GM19452 (cell line): ENCODE measurements around the gene SPATA1.
"Not testable (repeated sequence)": the region's sequence is repeated elsewhere in the genome, so short reads cannot be mapped to it uniquely, and the experiment has no call there.

ENCODE experiments used
- ATAC-seq: cut with Tn5 transposase; IDR thresholded peaks from one replicate; pipeline ENCODE4 v1.9.1; 2021; ENCODE audit not compliant: unreplicated experiment

The SPATA1 gene

DNA sequence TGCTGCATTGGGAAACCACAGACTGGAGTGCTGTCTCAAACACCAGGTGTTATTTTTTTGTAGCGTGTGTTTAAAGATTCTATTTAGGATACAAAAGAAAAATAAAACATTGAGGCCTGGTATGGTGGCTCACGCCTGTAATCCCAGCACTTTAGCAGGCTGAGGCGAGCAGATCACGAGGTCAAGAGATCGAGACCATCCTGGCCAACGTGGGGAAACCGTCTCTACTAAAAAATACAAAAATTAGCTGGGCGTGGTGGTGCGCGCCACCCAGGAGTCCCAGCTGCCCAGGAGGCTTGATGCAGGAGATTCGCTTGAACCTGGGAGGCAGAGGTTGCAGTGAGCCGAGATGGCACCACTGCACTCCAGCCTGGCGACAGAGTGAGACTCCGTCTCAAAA, 1.7 kb downstream of the SPATA1 start:
- not testable (repeated sequence) for ATAC-seq

DNA sequence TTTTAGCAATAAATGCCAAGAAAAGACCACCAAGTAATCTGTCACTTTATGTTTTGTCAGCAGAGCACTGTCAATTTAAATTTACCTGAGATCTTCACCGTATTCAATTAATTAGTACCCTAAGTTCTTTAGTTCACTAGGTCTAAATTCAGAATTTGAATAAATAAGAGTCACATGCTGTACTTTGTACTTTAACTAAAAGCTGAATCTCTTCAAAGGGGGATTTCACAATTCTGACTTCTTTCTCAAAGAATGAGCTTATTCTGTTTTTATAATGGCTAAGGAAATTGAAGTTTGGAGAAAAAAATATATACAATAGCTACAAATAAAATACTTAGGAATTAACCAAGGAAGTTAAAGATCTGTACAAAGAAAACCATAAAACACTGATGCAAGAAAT, 2.3 kb downstream of the SPATA1 start:
- no peak for ATAC-seq

DNA sequence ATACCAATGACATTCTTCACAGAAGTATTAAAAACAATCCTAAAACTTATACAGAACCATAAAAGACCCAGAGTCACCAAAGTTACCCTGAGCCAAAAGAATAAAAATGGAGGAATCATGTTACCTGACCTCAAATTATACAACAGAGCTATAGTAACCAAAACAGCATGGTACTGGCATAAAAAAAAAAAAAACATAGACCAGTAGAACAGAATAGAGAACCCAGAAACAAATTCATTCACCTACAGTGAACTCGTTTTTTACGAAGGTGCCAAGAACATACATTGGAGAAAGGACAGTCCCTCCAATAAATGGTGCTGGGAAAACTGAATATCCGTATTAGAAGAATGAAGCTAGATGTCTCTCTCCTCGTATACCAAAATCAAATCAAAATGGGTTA, 2.8 kb downstream of the SPATA1 start:
- no peak for ATAC-seq

DNA sequence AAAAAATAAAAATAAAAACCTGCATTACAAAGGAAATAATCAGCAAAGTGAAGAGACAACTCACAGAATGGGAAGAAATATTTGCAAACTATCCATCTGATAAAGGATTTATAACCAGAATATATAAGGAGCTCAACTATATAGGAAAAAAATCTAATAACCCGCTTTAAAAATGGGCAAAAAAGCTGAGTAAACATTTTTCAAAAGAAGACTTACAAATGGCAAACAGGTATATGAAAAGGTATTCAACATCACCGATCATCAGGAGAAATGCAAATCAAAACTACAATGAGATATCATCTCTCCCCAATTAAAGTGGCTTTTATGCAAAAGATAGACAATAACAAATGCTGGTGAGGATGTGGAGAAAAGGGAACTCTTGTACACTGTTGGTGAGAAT, 4.0 kb downstream of the SPATA1 start:
- ATAC-seq: no peak

DNA sequence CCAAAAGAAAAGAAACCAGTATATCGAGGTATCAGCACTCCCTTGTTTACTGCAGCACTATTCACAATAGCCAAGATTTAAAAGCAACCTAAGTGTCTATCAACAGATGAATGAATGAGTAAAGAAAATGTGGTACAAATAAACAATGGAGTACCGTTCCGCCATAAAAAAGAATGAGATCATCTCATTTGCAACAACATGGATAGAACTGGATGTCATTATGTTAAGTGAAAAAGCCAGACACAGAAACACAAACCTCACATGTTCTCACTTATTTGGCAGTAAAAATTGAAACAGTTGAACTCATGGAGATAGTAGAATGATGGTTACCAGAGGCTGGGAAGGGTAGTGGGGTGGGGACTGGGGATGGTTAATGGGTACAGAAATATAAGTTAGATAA, 4.5 kb downstream of the SPATA1 start:
- no peak for ATAC-seq

DNA sequence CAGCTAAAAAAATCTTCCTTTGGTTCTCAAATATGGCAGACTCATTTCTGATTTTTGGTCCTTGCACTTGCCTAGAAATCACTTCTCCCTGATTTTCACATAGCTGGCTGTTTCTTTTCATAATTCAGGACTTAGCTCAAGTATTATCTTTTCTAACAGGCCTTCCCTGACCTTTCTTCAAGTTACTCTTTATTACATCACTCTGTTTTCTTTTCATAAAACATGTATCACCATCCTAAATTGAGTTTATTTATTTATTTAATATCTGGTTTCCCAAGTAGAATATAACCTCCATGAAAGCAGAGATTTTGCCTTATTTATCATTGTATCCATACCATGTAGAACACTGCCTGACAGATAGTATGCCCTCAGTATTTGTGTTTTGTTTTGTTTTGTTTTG, 18.4 kb downstream of the SPATA1 start:
- no peak for ATAC-seq

DNA sequence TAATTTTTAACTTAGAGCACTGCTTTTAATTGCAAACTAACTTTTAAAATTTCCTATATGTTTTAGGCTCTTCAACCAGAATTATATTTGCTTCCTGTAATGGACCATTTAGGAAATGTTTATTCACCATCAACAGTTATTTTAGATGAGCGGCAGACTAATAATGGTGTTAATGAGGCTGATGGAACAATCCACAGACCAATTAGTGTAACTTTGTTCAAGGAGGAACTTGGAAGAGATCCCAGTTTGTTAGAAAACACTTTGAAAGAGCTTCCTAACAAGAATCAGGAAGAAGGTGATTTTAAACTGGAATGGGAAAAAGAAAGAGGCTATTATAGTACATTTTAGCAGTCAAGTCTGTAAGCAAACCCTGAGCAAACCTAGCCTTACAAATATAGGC, 19.6 kb downstream of the SPATA1 start:
- ATAC-seq: no peak

DNA sequence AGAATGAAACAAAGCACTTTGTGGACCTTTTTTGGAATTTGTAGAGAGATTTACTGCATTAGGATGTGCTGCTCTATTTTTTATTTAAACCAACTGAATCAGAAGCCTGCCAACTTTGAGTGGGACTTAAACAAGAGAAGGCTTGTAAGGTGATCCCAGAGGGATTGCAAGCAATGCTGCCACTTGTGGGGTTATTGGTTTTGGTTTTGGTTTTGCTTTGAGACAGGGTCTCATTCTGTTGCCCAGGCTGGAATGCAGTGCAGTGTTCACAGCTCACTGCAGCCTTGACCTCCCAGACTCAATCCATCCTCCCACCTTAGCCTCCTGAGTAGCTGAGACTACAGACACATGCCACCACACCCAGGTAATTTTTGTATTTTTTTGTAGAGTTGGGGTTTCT, 32.4 kb downstream of the SPATA1 start:
- no peak for ATAC-seq

DNA sequence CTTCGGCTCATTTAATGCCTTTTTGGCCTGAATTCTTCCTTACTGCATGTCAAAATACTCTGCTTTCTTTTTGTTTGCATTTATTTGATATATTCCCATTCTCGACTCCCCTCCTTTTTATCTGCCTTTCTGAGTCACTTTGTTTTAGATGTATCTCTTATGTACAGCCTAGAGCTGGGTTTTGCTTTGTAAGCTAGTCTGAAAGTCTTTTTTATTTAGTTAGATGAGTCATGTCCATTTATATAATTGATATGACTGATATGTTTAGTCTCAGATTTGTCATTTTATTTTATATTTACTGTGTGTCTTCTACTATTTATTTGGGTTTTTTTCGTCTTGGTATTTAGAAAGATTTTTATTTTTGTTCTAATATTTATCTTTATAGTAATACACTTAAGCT, 33.8 kb downstream of the SPATA1 start:
- no peak for ATAC-seq

DNA sequence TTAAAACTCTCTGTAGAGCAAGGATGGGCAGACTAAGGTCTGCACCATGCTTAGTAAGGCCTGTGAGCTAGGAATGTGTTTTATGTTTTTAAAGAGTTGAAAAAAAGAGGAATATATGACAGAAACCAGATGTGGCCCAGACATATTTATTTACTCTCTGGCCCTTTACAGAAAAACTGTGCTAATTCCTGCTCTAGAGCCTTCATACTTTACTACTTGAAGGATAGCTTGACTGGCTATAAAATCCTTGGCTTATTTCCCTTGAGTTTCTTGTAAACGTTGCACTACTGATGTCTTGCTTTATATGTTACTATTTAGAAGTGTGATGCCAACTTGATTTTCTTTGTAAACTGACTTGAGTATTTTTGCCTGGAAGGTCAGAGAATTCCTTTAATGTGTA, 34.6 kb downstream of the SPATA1 start:
- ATAC-seq: no peak

DNA sequence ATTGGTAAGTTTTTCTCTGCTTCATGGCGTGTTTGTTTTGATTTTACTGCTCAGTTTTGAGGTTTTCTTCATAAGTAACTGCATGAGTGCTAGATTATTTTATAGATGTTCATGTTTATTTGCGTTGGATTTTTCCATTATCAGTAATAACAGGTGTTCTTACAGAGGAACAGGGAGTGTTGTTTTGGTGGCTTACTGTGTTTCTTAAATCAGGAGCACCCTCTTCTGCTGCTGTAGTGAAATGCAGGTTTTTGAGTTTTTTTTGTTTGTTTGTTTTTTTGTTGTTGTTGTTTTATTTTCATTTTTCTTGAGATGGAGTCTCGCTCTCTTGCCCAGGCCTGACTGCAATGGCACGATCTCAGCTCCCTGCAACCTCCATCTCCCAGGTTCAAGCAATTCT, 35.5 kb downstream of the SPATA1 start:
- ATAC-seq: no peak

DNA sequence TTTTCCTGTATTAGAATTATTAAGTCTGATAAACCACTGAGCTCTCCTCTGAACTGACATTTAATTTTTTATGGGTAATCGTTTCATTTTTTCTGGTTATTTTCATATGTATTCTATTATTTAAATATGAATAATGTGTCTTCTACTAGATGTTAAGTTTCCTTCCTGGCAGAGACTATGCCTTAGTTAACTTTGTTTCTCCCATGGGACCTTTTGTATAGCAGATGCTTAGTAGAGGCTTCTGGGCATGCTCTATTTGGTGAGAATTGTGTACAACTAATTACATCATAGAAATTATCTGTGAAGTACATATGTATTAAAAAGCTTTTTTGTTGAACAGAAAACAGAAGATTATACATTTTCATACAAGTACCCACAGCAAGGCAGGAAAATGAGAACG, 44.6 kb downstream of the SPATA1 start:
- no peak for ATAC-seq

DNA sequence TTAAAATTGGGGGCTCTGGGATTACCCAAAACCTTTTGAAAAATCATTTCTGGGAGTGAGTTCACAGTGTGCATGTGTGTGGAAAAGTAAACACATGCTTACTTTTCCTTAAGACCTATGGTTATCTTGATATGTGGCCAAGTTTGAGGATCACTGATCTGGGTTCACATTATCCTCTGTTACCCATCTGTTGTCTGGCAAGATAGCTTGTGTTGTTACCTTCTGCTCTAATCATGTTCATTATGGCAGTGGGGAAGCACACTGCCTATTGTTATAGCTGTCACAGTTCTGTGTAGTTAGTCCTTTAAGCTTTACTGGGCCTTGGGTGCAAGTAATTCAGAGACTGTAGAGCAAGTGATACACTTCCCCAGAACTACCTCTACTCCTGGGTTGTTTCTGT, 63.0 kb downstream of the SPATA1 start:
- no peak for ATAC-seq

DNA sequence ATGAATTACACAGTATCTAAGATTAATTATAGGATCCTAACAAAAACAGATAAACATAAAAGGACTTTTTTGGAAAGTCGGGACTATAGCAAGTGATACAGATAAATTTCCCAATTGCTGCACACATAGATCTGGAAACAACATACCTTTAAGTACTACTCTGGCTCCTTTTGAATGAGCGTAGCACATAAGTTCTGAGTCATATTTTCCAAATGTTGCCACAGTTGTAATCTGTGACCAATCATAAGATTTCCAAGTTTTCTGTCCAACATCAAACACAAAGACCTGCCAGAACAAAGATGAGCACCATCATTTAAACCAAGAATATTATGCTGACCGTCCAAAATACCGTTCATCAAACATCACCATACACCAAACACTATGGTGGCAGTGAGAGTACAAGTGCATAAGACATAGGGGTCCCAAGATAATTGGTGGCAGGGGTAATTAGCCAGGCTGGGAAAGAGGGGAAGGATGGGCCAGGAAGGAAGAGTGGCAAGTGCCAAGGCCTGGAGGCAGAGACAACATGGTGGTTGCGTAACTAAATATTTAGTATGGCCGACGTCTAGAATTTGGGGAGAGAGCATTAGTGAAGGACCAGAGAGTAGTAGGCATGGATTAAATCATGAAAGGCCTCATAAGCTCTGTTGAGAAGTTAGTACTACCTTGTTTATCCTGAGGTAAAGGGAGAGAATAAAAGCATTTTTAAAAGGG, 64.4 kb downstream of the SPATA1 start:
- no peak for ATAC-seq

DNA sequence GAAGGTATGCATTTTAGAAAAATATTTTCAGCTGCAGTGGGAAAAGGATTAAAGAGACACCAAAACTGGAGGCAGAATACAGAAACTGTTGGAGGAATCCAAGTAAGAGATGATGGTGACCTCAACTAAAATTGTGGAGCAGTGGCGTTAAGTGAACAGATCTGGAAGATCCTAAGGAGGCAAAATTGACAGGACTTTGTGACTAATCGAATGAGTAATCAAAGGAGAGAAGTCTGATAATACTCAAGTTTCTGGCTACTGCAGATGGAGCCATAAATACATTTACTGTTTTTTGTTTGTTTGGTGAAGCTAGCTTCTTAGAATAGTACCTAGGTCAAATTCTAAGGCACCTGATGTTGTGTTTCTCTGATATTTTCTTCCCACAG, 65.0 kb downstream of the SPATA1 start:
- ATAC-seq: no peak

DNA sequence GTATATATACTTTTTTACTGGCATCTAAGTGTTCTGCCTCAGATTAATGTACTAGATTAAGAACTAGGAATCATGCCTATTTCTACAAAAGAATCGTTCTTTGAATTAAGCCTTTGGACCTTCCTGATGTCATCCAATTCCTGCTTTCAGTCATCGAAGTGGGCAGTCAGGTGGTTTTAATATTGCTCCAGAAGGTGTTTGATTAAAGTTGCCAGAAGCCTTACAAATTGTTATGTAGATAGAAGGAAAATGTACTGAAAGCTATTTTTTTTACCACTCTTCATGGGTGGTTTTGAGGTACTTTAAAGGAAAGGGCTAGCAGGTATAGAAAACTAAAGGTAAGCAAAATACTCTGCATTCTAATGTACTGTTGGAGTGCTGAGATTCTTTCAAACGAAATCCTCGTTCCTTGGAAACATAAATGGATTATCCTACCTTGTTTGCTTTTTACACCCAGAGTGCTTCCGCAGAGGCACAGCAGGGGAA, 67.3 kb downstream of the SPATA1 start:
- no peak for ATAC-seq

DNA sequence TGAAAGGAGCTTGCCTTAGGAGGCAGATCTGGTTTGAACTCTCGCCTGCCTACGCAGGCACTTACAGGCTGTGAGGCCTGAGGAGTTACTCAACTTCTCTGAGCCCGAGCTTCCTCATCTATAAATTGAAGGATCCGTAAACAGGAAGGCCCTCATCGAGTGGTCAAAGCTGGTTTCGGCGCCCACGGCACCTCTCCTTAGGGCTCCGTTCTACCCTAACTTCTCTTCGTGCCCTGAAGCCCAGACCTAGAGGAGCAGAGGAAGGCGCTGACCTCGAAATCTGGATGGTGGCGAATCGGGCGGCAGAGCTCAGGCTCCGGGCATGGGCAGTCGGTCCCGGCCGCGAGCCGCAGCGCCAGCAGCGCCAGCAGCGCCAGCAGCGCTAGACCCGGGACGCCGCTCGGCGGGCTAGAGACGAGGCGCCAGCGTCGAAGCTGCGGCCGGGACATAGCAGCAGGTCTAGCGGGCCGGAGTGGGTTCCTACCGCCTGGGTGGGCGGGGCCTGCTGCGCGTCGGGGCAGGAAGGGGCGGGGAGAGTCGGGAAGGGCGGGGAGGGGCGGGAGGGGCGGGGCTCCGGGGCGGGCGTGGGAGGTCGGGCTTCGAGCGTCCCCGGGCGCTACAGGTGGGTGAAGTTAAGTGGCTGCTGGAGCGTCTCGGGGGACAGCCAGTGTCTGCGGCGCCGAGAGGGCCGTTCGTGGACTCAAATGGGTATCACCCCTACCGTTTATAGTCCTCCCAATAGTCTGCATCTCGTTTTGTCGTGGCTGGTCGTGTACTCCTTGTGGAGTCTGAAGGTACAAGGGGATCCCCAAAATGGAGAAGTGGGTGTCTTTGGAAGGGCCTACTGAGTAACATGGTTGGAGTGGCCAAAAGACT, 68.0 kb downstream of the SPATA1 start, which contains the start of gene CTBS:
Gene CTBS, minus strand, starts transcription at position 474 of the 876 bp plus-strand sequence. Its CDS starts 25 bp downstream, at position 449.
- peak; percentile 86 for ATAC-seq

DNA sequence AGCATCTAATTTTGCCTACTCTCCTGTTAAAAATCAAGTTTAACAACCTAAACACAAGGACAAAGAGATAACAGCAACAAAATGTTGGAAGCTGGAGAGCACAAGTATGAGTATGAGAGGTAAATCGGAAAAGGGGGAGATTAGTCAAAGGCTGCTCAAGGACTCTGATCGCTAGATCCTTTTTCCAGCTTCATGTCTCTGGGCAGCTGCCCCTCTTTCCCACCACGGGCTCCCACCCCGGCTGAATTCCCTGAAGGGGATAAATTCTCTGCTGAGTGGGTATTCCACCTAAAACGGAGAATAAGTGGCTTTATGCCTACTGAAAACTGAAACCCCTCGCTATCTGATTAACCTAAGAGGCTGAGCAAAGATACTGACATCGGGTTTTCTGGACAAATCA, 68.8 kb downstream of the SPATA1 start:
- ATAC-seq: no peak

DNA sequence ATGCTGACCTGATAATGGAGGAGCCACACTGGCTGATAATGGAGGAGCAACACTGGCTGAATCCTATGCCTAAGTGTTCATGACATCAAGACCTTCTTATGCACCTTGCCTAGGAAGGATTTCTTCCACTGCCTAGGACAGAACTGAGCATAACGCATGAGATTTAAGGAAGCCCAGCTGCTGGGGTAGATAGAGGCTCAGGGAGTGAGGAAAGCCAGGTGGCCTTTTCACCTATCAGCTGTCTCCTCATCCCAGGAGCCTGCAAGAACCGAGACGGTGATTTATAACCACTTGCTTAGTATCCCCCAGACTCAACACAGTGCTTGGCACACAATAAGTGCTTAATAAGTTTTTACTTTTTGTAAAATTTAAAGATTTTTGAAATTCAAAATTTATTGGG, 75.5 kb downstream of the SPATA1 start:
- ATAC-seq: no peak

DNA sequence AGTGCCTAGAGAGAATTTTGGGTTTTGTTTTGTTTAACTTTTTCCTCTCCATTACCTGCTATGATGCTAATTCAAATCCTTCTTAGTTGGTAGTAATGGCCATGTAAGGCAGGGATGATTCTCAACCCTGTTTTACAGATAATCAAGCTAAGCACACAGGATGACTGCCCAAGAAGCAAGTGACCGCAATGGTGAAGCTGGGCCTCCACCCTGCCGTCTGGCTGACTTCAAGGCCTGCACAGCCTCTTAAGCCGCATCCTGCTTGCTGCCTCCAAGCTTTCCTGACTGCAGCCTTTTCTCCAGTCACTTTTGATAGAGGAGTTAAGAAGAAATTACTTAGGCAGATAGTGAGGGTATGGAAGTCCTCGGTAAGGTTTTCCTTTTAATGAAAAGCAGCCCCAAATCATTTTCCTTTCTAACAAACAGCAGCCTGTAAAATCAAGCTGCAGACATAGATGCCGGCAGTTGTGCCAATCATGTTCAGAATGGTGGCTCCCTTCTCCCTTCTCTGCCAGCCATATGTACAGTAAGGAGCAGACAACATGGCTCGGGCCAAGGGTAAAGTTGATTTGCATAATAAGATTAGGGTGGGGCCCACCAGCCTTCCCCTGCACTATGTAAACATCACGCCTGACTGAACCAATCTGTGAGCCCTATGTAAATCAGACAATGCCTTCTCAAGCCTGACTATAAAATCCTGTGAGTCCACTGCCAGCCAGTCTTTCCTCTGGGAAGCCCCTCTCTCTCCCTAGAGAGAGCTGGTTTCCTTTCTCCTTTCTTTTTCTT, 76.8 kb downstream of the SPATA1 start:
- ATAC-seq: no peak

DNA sequence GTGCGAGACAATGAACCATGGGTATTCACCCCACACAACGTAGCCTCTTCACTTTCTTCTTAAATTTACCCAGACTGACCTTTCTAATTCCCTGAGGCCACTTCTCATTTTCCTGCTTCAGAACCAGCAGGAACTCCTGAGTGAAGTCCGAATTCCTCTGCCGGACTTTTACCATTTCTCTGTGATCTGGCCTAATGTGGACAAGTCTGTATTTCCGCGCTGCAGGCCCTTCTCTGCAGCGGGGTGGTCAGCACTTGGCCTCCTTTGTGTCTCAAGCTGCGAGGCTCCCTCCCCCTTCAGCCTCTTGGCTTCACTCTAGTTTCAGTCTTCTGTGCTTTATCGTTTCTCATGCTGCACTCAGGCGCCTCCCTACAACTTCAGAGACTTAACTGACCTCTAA, 77.5 kb downstream of the SPATA1 start:
- no peak for ATAC-seq
